SH-SY5Y (cell line): ENCODE measurements around the gene THADA.

ENCODE experiments used
- GATA2 ChIP-seq: IDR thresholded peaks from 2 replicates; pipeline ENCODE4 v1.6.1; 2011; ENCODE audit warnings: mild to moderate bottlenecking, low read depth, low read length
- GATA3 ChIP-seq: IDR thresholded peaks from 2 replicates; pipeline ENCODE4 v1.6.1; 2011; ENCODE audit warnings: low read depth, mild to moderate bottlenecking, low read length, moderate library complexity

- TF ChIP-seq GATA3, result no peak
- TF ChIP-seq GATA2, result no peak
Measured at GRCh38 chr2:43460174-43460546, 135.7 kb downstream of the THADA start.
